Activated B cell treated with CpG ODN at 0.5 μM for 24 hours (primary cell): ENCODE data around the gene NPR3. TPM values are rescaled to one million over a fixed set of nuclear protein-coding genes. Genes with fewer than 3 reads are reported as not detected.

Experiments
- ATAC-seq: fragments of 200-7000 bp; cut with Tn5 transposase; one replicate; pipeline ENCODE4 v1.10.0; 2021; ENCODE audit warnings: low read depth, mild to moderate bottlenecking, moderate library complexity
- CTCF ChIA-PET: fragments of 350-600 bp; sonication (Branson Sonifier 250); formaldehyde crosslinking; loops from one replicate; lab custom pipeline; 2021; ENCODE audit warnings: antibody characterized with exemption; lab: Charles Lee
- POLR2A ChIA-PET: fragments of 350-600 bp; sonication (Branson Sonifier 250); formaldehyde crosslinking; loops from one replicate; lab custom pipeline; 2021; ENCODE audit warnings: antibody characterized with exemption; lab: Charles Lee
- DNase-seq: peaks from one replicate; pipeline ENCODE4 v3.0.0; 2022
- H3K27ac Mint-ChIP-seq: one replicate; pipeline ENCODE4 v1.8.0; 2020; ENCODE audit warnings: mixed read lengths
- H3K27me3 Mint-ChIP-seq: one replicate; pipeline ENCODE4 v1.8.0; 2021; ENCODE audit warnings: mixed read lengths
- H3K36me3 Mint-ChIP-seq: one replicate; pipeline ENCODE4 v1.8.0; 2021; ENCODE audit warnings: low read depth, mixed read lengths
- H3K4me1 Mint-ChIP-seq: one replicate; pipeline ENCODE4 v1.8.0; 2021; ENCODE audit warnings: mixed read lengths
- H3K4me3 Mint-ChIP-seq: one replicate; pipeline ENCODE4 v1.8.0; 2020; ENCODE audit warnings: mild to moderate bottlenecking, mixed read lengths
- H3K9me3 Mint-ChIP-seq: one replicate; pipeline ENCODE4 v1.8.0; 2020; ENCODE audit warnings: mixed read lengths
- intact Hi-C: fragments of 100-400 bp; cut with micrococcal nuclease; formaldehyde crosslinking; loops from one replicate; pipeline ENCODE4 v1.15.1; 2024
- total RNA-seq: library from RNA; stranded (reverse); gene quantifications from 2 replicates; pipeline ENCODE4 v1.2.3, GENCODE V29; 2022
- TF ChIP-seq, protein P1 (sequence below): fragments of 200-600 bp; IDR thresholded peaks from one replicate; pipeline ENCODE4 v1.8.0; 2022; ENCODE audit warnings: antibody characterized with exemption, mild to moderate bottlenecking

NPR3 gene
- total RNA-seq, 1 donor from 2014 or later, result not detected

DNA sequence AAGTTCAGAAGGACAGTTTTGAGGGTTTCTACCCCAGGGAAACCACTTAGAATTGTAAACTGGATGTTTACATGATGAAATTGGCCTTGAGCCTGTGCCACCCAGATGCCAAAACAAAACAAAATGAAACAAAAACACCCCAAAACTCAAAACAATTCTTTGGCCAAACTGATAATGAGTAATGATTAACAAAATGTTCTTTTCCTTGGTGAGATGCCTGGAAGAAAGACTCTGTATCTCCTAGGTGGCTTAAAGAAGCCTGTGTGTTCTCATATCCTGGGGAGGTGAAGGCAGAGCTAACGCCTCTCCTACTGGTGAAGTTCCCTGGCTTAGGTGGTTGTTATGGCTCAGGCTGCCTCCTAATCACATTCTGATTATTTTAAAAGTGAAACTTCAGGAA, 120.5 kb downstream of the NPR3 start:
- no peak overlapping the region for H3K27ac Mint-ChIP-seq
- ATAC-seq, result no peak
- H3K4me3 Mint-ChIP-seq, result no peak overlapping the region

DNA sequence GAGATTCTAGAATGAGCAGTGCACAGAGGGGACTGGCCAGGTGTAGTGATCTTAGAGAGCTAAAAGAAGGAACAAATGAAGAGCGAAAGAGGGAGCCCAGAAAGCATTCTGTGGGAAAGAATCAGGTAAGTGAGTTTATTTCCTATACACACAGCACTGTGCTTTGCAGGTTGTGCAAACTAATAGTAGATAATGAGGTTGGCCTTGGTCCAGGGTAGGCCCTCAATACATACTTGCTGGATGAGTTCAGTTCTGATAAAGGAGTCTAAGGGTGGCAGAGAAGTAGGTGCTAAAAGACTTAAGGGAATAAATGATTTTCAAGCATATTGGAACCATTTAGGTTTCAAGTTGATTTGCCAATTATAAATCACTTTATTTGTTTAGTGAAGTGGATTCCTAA, 122.0 kb downstream of the NPR3 start:
- TF ChIP-seq, protein P1, sequence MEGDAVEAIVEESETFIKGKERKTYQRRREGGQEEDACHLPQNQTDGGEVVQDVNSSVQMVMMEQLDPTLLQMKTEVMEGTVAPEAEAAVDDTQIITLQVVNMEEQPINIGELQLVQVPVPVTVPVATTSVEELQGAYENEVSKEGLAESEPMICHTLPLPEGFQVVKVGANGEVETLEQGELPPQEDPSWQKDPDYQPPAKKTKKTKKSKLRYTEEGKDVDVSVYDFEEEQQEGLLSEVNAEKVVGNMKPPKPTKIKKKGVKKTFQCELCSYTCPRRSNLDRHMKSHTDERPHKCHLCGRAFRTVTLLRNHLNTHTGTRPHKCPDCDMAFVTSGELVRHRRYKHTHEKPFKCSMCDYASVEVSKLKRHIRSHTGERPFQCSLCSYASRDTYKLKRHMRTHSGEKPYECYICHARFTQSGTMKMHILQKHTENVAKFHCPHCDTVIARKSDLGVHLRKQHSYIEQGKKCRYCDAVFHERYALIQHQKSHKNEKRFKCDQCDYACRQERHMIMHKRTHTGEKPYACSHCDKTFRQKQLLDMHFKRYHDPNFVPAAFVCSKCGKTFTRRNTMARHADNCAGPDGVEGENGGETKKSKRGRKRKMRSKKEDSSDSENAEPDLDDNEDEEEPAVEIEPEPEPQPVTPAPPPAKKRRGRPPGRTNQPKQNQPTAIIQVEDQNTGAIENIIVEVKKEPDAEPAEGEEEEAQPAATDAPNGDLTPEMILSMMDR, result no peak
- Mint-ChIP-seq H3K9me3 (peaks cover 2% of the 10 kb centered on the region), H3K4me3 (no peak overlapping the region), H3K27me3 (no peaks in the 10 kb centered on the region), H3K27ac (no peak overlapping the region), H3K36me3 (no peaks in the 10 kb centered on the region), H3K4me1 (no peaks in the 10 kb centered on the region)
- CTCF ChIA-PET, result no interaction called here
- no peak for DNase-seq
- POLR2A ChIA-PET, result no interaction called here
- intact Hi-C loops, result no loop called here
- ATAC-seq, result no peak

More for the DNA sequence above, 120.5 kb downstream of the NPR3 start:
- intact Hi-C loops, result no loop called here
- CTCF ChIA-PET, result no interaction called here
- H3K27me3 Mint-ChIP-seq, result no peaks in the 10 kb centered on the region
- no peaks in the 10 kb centered on the region for H3K36me3 Mint-ChIP-seq
- no peaks in the 10 kb centered on the region for H3K4me1 Mint-ChIP-seq
- TF ChIP-seq, protein P1, result no peak
- peaks cover 2% of the 10 kb centered on the region for H3K9me3 Mint-ChIP-seq
- DNase-seq, result no peak
- POLR2A ChIA-PET, result no interaction called here

DNA sequence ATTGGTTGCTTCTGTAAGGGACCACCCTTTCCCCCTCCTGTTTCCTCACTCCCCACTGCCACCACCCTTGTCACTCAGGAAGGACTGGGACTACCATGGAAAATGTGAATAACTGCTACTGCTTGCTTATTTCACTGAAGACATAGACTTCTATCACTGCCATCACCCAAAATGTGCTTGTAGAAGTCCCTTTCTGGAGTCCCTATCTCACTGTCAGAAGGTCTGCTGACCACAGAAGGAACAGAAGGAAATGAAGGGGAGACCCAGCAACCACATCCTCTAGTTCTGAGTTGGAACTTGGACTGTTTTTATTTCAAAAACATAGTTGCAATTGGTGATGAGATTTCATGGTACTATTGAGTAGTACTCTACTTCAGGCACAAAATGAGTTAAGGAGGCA, 122.5 kb downstream of the NPR3 start:
- Mint-ChIP-seq H3K27ac (no peak overlapping the region), H3K4me3 (no peak overlapping the region), H3K4me1 (no peaks in the 10 kb centered on the region), H3K36me3 (no peaks in the 10 kb centered on the region), H3K9me3 (peaks cover 2% of the 10 kb centered on the region), H3K27me3 (no peaks in the 10 kb centered on the region)
- DNase-seq, result no peak
- no peak for ATAC-seq
- ChIA-PET POLR2A (no interaction called here), CTCF (no interaction called here)
- intact Hi-C loops, result no loop called here
- TF ChIP-seq, protein P1, result no peak

DNA sequence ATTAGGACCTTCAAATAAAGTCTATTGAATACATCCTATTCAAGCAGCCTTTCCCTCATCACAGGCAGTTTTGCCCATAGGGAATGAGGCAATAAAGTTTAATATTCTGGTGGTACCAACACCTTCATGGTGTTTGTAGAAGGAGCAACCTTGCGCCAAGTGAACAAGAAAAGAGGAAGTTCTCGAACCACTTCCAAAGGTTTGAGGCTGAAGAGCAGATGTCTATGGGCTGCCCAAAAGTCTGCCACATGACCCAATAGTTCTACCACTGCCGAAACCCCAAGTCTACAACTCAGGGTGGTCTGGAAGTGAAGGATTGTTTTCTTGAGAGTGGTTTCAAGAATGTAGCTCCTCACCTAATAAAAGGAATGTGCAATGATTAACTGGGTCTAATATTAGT, 123.1 kb downstream of the NPR3 start:
- no peaks in the 10 kb centered on the region for H3K27me3 Mint-ChIP-seq
- H3K4me1 Mint-ChIP-seq, result no peaks in the 10 kb centered on the region
- CTCF ChIA-PET, result no interaction called here

DNA sequence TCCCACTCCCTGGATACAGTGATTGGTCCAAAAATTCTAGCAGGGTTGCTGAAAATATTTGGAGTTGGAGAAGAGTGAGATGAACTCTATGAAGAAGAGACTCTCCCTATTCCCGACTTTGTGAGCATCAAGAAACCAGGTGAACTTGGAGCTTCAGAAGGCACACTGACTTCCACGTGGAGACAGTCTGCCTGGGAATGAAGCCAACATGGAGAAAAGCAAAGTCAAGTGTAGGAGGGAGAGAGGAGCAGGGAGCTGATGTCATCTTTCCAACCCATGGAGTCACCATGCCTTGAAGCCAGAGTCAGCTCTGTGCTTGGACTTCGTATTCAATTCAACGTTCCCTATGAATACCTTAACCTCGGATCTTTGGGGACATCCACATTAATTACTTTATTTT, 125.1 kb downstream of the NPR3 start:
- ATAC-seq (no peak), DNase-seq (no peak)
- POLR2A ChIA-PET, result no interaction called here
- H3K36me3 Mint-ChIP-seq, result no peaks in the 10 kb centered on the region
- no peak overlapping the region for H3K27ac Mint-ChIP-seq
- TF ChIP-seq, protein P1, result no peak
- intact Hi-C loops, result no loop called here
- no peaks in the 10 kb centered on the region for H3K27me3 Mint-ChIP-seq
- peaks cover 2% of the 10 kb centered on the region for H3K9me3 Mint-ChIP-seq
- H3K4me3 Mint-ChIP-seq, result no peak overlapping the region
- CTCF ChIA-PET, result no interaction called here
- no peaks in the 10 kb centered on the region for H3K4me1 Mint-ChIP-seq

More for the DNA sequence above, 123.1 kb downstream of the NPR3 start:
- Mint-ChIP-seq H3K4me3 (no peak overlapping the region), H3K9me3 (peaks cover 2% of the 10 kb centered on the region), H3K36me3 (no peaks in the 10 kb centered on the region), H3K27ac (no peak overlapping the region)
- TF ChIP-seq, protein P1, result no peak
- POLR2A ChIA-PET, result no interaction called here
- DNase-seq (no peak), ATAC-seq (no peak)
- intact Hi-C loops, result no loop called here
